Keratinocyte (primary cell): ENCODE measurements around the gene DALRD3.

Source experiments
- CTCF ChIP-seq, 3 experiments: IDR thresholded peaks in 1 of 3; conservative IDR thresholded peaks in 1 of 3; optimal IDR thresholded peaks in 1 of 3; 2 replicates in 2 of 3; 3 replicates in 1 of 3; pipeline versions ENCODE3 to v1.5.1; 2011; ENCODE audit warnings: low read length in 3 of 3, mild to moderate bottlenecking in 3 of 3, moderate library complexity in 2 of 3, control low read depth in 1 of 3, inconsistent platforms in 1 of 3; ENCODE audit not compliant: insufficient read depth in 2 of 3; ENCODE audit errors: extremely low read depth in 1 of 3
- EZH2 ChIP-seq: IDR thresholded peaks from one replicate; pipeline ENCODE4 v1.6.1; 2012; ENCODE audit warnings: inconsistent platforms, mild to moderate bottlenecking, low read length, moderate library complexity

- TF ChIP-seq CTCF (optimal IDR thresholded peaks at IDR 0.05 in 1 of 3, IDR thresholded peaks at IDR 0.05 in 1 of 3, conservative IDR thresholded peaks at IDR 0.05 in 1 of 3; ENCODE audit: extremely low read depth in 1 of 3, insufficient read depth in 2 of 3, low read length in 3 of 3) (no peak), EZH2 (no peak)
Measured at GRCh38 chr3:48996640-48997039, 21.7 kb downstream of the DALRD3 start.
